Astrocyte (in vitro differentiated cells and primary cell): ENCODE measurements around the gene ILRUN. TPM values are rescaled to one million over a fixed set of nuclear protein-coding genes. Genes with fewer than 3 reads are reported as not detected.

Source experiments
- DNase-seq: peaks from one replicate; pipeline ENCODE4 v3.0.0-alpha.2; 2010; ENCODE audit warnings: low read depth
- FAIRE-seq: peaks from 2 replicates; lab custom pipeline; 2011; peaks lifted over from hg19 to GRCh38; lab: Jason Lieb, UNC
- H2AFZ ChIP-seq: 2 replicates; pipeline ENCODE4 v1.6.0; 2012; ENCODE audit warnings: low read depth, low read length, inconsistent platforms
- H3K27ac ChIP-seq: 2 replicates; pipeline ENCODE4 v1.5.1; 2011; ENCODE audit warnings: low read depth, low read length, inconsistent platforms
- H3K27me3 ChIP-seq: 2 replicates; pipeline ENCODE4 v1.6.0; 2011; ENCODE audit warnings: low read length, inconsistent platforms; ENCODE audit not compliant: insufficient read depth
- H3K36me3 ChIP-seq: 2 replicates; pipeline ENCODE4 v1.5.1; 2011; ENCODE audit warnings: low read length, inconsistent platforms; ENCODE audit not compliant: insufficient read depth
- H3K4me1 ChIP-seq: 2 replicates; pipeline ENCODE4 v1.5.1; 2011; ENCODE audit warnings: low read length, inconsistent platforms; ENCODE audit not compliant: insufficient read depth
- H3K4me2 ChIP-seq: 2 replicates; pipeline ENCODE4 v1.6.0; 2012; ENCODE audit warnings: low read length, inconsistent platforms
- H3K4me3 ChIP-seq: 2 replicates; pipeline ENCODE4 v1.5.1; 2011; ENCODE audit warnings: low read depth, mild to moderate bottlenecking, low read length, inconsistent platforms; ENCODE audit not compliant: insufficient read depth
- H3K79me2 ChIP-seq: 2 replicates; pipeline ENCODE4 v1.6.0; 2012; ENCODE audit warnings: mild to moderate bottlenecking, low read length, inconsistent platforms; ENCODE audit not compliant: insufficient read depth
- H3K9ac ChIP-seq: 2 replicates; pipeline ENCODE4 v1.6.0; 2012; ENCODE audit warnings: mild to moderate bottlenecking, low read length, inconsistent platforms
- H3K9me3 ChIP-seq: 2 replicates; pipeline ENCODE4 v1.5.1; 2012; ENCODE audit warnings: low read depth, mild to moderate bottlenecking, low read length, inconsistent platforms; ENCODE audit not compliant: insufficient read depth
- H4K20me1 ChIP-seq: 2 replicates; pipeline ENCODE4 v1.6.0; 2012; ENCODE audit warnings: low read length, inconsistent platforms; ENCODE audit not compliant: insufficient read depth
- H3K27ac Mint-ChIP-seq: one replicate; pipeline ENCODE4 v1.8.0; 2021; ENCODE audit warnings: mild to moderate bottlenecking, mixed read lengths; ENCODE audit not compliant: unreplicated experiment
- H3K27me3 Mint-ChIP-seq: one replicate; pipeline ENCODE4 v1.8.0; 2021; ENCODE audit warnings: low read depth, mixed read lengths; ENCODE audit not compliant: unreplicated experiment
- H3K36me3 Mint-ChIP-seq: one replicate; pipeline ENCODE4 v1.8.0; 2021; ENCODE audit warnings: low read depth, mixed read lengths; ENCODE audit not compliant: unreplicated experiment
- H3K4me1 Mint-ChIP-seq: one replicate; pipeline ENCODE4 v1.8.0; 2021; ENCODE audit warnings: low read depth, mixed read lengths; ENCODE audit not compliant: unreplicated experiment
- H3K4me3 Mint-ChIP-seq: one replicate; pipeline ENCODE4 v1.8.0; 2021; ENCODE audit warnings: mild to moderate bottlenecking, moderate library complexity, mixed read lengths; ENCODE audit not compliant: unreplicated experiment
- H3K9me3 Mint-ChIP-seq: one replicate; pipeline ENCODE4 v1.8.0; 2021; ENCODE audit warnings: mild to moderate bottlenecking, mixed read lengths; ENCODE audit not compliant: unreplicated experiment
- CTCF ChIP-seq: IDR thresholded peaks from 2 replicates; pipeline ENCODE4 v1.5.1; 2011; ENCODE audit warnings: low read depth, mild to moderate bottlenecking, inconsistent platforms, low read length, moderate library complexity; ENCODE audit not compliant: insufficient read depth
- EZH2 ChIP-seq: IDR thresholded peaks from 2 replicates; pipeline ENCODE4 v1.6.1; 2012; ENCODE audit warnings: mild to moderate bottlenecking, low read length, inconsistent platforms; ENCODE audit not compliant: insufficient read depth
- total RNA-seq: library from RNA; stranded (reverse); gene quantifications from 2 replicates; pipeline ENCODE4 v1.2.1, GENCODE V29; 2021

The ILRUN gene
- total RNA-seq, 1 donor from 2014 or later: 63.3 TPM

- Mint-ChIP-seq H3K27me3 (no peaks in the 10 kb centered on the region), H3K36me3 (peaks cover 10% of the 10 kb centered on the region), H3K27ac (no peak overlapping the region), H3K9me3 (no peaks in the 10 kb centered on the region), H3K4me3 (no peak overlapping the region), H3K4me1 (peaks cover 10% of the 10 kb centered on the region)
- Histone ChIP-seq H3K27ac (no peak overlapping the region), H3K9me3 (no peaks in the 10 kb centered on the region), H3K4me2 (no peak overlapping the region), H3K27me3 (no peaks in the 10 kb centered on the region), H4K20me1 (peaks cover 21% of the 10 kb centered on the region), H3K79me2 (peaks cover 29% of the 10 kb centered on the region), H3K36me3 (peaks cover 3% of the 10 kb centered on the region), H3K9ac (no peak overlapping the region), H2AFZ (no peak overlapping the region), H3K4me1 (no peaks in the 10 kb centered on the region), H3K4me3 (no peak overlapping the region)
- no peak for TF ChIP-seq CTCF
- no peak for TF ChIP-seq EZH2
- DNase-seq (no peak), FAIRE-seq (no peak)
Observed at GRCh38 chr6:34648806-34649205, 47.8 kb downstream of the ILRUN start.

Other genes starting within 250 kb of the ILRUN start
- gene PACSIN1, start 230.7 kb downstream of the ILRUN start, total RNA-seq: 0.32 and 0.46 TPM in 2 replicates
- gene SPDEF, start 140.4 kb downstream of the ILRUN start, total RNA-seq: 0.14 and 0.16 TPM in 2 replicates
- 113 and 123 TPM in 2 replicates for gene SNRPC, start 60.7 kb upstream of the ILRUN start, total RNA-seq
- 25.0 and 25.1 TPM in 2 replicates for gene BLTP3A, start 95.3 kb upstream of the ILRUN start, total RNA-seq
- 31.5 and 32.6 TPM in 2 replicates for gene TAF11, start 191.3 kb upstream of the ILRUN start, total RNA-seq
- gene ANKS1A, start 192.5 kb upstream of the ILRUN start, total RNA-seq: 15.5 and 18.0 TPM in 2 replicates